Measurements from ENCODE around the gene PTPRM. TPM values are rescaled to one million over a fixed set of nuclear protein-coding genes. Genes with fewer than 3 reads are reported as not detected.

The PTPRM gene
- total and polyA plus RNA-seq, 2 of the 4 experiments (the other 2 are of a cell fraction): 28.3 to 51.2 TPM

DNA sequence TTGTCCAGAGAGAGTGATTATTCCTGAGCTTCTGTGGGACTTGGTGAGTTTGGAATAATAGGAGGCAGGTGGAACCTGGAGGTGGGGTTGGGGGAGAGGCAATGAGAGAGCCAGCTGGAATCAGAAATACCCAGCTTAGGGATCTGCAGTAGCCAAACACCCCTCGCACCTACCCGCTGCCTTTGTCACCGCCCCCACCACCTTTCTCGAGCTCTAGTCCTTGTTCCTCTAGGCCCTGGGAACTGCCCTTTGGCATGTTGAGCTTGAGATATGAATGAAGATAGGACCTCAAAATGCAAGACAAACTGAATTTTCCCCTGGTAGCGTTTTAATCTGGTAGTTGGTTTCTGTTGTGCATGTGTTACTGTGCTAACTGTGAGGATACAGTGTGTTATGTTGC is 242.9 kb downstream of the PTPRM start:
- Histone ChIP-seq H2AK9ac (replicated peaks; ENCODE audit: low read depth, low read length, poor library complexity) (no peak overlapping the region), H2AK5ac (ENCODE audit: low read depth, low read length) (no peak overlapping the region), H2BK20ac (ENCODE audit: low read depth, low read length) (no peak overlapping the region), H2BK15ac (ENCODE audit: low read depth, low read length) (no peak overlapping the region), H3K79me1 (ENCODE audit: low read depth in 1 of 2, low read length in 2 of 2) (peaks cover 8 to 20% of the 10 kb centered on the region in 2 experiments; a peak in 3 of 4 replicates), H3K27ac (ENCODE audit: insufficient read depth, low read length) (no peak overlapping the region), H3K9me3 (ENCODE audit: control insufficient read depth, insufficient read depth, low read length) (peaks cover 10% of the 10 kb centered on the region), H3K9ac (ENCODE audit: low read depth, low read length) (no peak overlapping the region), H2AFZ (replicated peaks; ENCODE audit: low read length, poor library complexity) (no peak overlapping the region), H3K14ac (replicated peaks; ENCODE audit: low read depth, low read length) (no peak overlapping the region), H4K20me1 (ENCODE audit: insufficient read depth, low read length) (peaks cover 5% of the 10 kb centered on the region; the same call in 1 of the 2 replicates), H3K56ac (ENCODE audit: extremely low read depth, insufficient read depth, low read length) (no peak overlapping the region), H3K23ac (ENCODE audit: low read depth, low read length) (no peak overlapping the region), H4K5ac (ENCODE audit: low read depth, low read length) (no peak overlapping the region), H4K91ac (ENCODE audit: insufficient read depth, low read depth, low read length) (no peak overlapping the region), H3K36me3 (ENCODE audit: control insufficient read depth, insufficient read depth, low read length) (peaks cover under 1% of the 10 kb centered on the region; the same call in 1 of the 2 replicates), H4K8ac (ENCODE audit: low read depth in 2 of 2, low read length in 2 of 2) (no peak overlapping the region), H2BK120ac (ENCODE audit: low read depth, low read length) (no peak overlapping the region), H3K18ac (ENCODE audit: low read depth, low read length) (no peak overlapping the region), H3K4me2 (ENCODE audit: low read depth, low read length) (no peak overlapping the region), H3K4ac (ENCODE audit: low read depth, low read length) (no peak overlapping the region), H2BK5ac (ENCODE audit: low read depth, low read length, poor library complexity, severe bottlenecking) (no peak overlapping the region), H3K27me3 (ENCODE audit: control insufficient read depth, insufficient read depth, low read length) (no peaks in the 10 kb centered on the region), H3K9me1 (ENCODE audit: insufficient read depth, low read length) (peaks cover 7% of the 10 kb centered on the region), H3K4me1 (ENCODE audit: control insufficient read depth, insufficient read depth, low read length) (peaks cover 7% of the 10 kb centered on the region), H3K4me3 (ENCODE audit: insufficient read depth, low read depth, low read length) (no peak overlapping the region)
- in situ Hi-C loops (cut with MboI; ENCODE audit: low sequenced_read_pairs): no loop called here
- WGBS, 2 experiments (ENCODE audit: extremely low coverage in 2 of 2, insufficient read length in 1 of 2): no CpG with 5 or more reads among the region's 5 CpGs
- intact Hi-C loops (cut with micrococcal nuclease): no loop called here
- DNase-seq: no peak
- dilution Hi-C loops (cut with HindIII; ENCODE audit: low sequenced_read_pairs, unreplicated experiment): no loop called here
- ChIA-PET CTCF (no interaction called here), POLR2A (ENCODE audit: unreplicated experiment) (no interaction called here)
- BruUV-seq (replicated peaks): no TSS peak
- TF ChIP-seq FOS (IDR thresholded peaks at IDR 0.05; ENCODE audit: low read depth, low read length) (no peak), RFX5 (IDR thresholded peaks at IDR 0.05; ENCODE audit: low read depth, low read length) (no peak), BHLHE40 (IDR thresholded peaks at IDR 0.05; ENCODE audit: low read depth, low read length) (no peak), MXI1 (IDR thresholded peaks at IDR 0.05; ENCODE audit: borderline replicate concordance, low read depth, low read length) (no peak), MAZ (IDR thresholded peaks at IDR 0.05; ENCODE audit: borderline replicate concordance, low read depth, low read length) (no peak), CHD1 (IDR thresholded peaks at IDR 0.05; ENCODE audit: low read depth, low read length) (no peak), SMC3 (IDR thresholded peaks at IDR 0.05; ENCODE audit: low read depth, low read length) (no peak), POLR2A (IDR thresholded peaks at IDR 0.05; ENCODE audit: low read depth, low read length) (no peak), RAD21 (IDR thresholded peaks at IDR 0.05; ENCODE audit: low read length) (no peak)
- TF ChIP-seq, protein P1, sequence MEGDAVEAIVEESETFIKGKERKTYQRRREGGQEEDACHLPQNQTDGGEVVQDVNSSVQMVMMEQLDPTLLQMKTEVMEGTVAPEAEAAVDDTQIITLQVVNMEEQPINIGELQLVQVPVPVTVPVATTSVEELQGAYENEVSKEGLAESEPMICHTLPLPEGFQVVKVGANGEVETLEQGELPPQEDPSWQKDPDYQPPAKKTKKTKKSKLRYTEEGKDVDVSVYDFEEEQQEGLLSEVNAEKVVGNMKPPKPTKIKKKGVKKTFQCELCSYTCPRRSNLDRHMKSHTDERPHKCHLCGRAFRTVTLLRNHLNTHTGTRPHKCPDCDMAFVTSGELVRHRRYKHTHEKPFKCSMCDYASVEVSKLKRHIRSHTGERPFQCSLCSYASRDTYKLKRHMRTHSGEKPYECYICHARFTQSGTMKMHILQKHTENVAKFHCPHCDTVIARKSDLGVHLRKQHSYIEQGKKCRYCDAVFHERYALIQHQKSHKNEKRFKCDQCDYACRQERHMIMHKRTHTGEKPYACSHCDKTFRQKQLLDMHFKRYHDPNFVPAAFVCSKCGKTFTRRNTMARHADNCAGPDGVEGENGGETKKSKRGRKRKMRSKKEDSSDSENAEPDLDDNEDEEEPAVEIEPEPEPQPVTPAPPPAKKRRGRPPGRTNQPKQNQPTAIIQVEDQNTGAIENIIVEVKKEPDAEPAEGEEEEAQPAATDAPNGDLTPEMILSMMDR (conservative IDR thresholded peaks at IDR 0.05; ENCODE audit: low read depth, low read length): no peak
- TF ChIP-seq, protein P2, sequence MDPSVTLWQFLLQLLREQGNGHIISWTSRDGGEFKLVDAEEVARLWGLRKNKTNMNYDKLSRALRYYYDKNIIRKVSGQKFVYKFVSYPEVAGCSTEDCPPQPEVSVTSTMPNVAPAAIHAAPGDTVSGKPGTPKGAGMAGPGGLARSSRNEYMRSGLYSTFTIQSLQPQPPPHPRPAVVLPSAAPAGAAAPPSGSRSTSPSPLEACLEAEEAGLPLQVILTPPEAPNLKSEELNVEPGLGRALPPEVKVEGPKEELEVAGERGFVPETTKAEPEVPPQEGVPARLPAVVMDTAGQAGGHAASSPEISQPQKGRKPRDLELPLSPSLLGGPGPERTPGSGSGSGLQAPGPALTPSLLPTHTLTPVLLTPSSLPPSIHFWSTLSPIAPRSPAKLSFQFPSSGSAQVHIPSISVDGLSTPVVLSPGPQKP (IDR thresholded peaks at IDR 0.05; ENCODE audit: borderline replicate concordance, low read depth, low read length): no peak
- TF ChIP-seq, protein P3, sequence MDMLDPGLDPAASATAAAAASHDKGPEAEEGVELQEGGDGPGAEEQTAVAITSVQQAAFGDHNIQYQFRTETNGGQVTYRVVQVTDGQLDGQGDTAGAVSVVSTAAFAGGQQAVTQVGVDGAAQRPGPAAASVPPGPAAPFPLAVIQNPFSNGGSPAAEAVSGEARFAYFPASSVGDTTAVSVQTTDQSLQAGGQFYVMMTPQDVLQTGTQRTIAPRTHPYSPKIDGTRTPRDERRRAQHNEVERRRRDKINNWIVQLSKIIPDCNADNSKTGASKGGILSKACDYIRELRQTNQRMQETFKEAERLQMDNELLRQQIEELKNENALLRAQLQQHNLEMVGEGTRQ (IDR thresholded peaks at IDR 0.05; ENCODE audit: low read depth, low read length): no peak
- no peak for ATAC-seq (ENCODE audit: low read depth)
